Ascending aorta (tissue), 2 donors: ENCODE measurements around the gene KIRREL3. TPM values are rescaled to one million over a fixed set of nuclear protein-coding genes. Genes with fewer than 3 reads are reported as not detected.

Source experiments
- DNase-seq, 2 donors: peaks; one replicate each; pipeline ENCODE4 v3.0.0-alpha.2; 2019; ENCODE audit warnings: low spot score in 2 of 2
- H3K27ac ChIP-seq, 2 donors: fragments of 200-600 bp; sonication (generic); one replicate each; pipeline ENCODE4 v1.5.1; 2016 to 2017; ENCODE audit warnings: mild to moderate bottlenecking in 1 of 2
- H3K27me3 ChIP-seq: fragments of 200-600 bp; sonication (generic); one replicate; pipeline ENCODE4 v1.5.1; 2017
- H3K36me3 ChIP-seq, 2 donors: fragments of 200-600 bp; sonication (generic); one replicate each; pipeline ENCODE4 v1.5.1; 2016
- H3K4me1 ChIP-seq, 2 donors: fragments of 200-600 bp; sonication (generic); one replicate each; pipeline ENCODE4 v1.5.1; 2016 to 2017; ENCODE audit warnings: mild to moderate bottlenecking in 1 of 2
- H3K4me3 ChIP-seq, 2 donors: fragments of 200-600 bp; sonication (generic); one replicate each; pipeline ENCODE4 v1.5.1; 2016 to 2017; ENCODE audit warnings: mild to moderate bottlenecking in 1 of 2
- H3K9me3 ChIP-seq, 2 donors: fragments of 200-600 bp; sonication (generic); one replicate each; pipeline ENCODE4 v1.5.1; 2016
- intact Hi-C: fragments of 100-400 bp; cut with DNase I; formaldehyde crosslinking; loops from one replicate; pipeline ENCODE4 v1.15.1; 2023
- total RNA-seq: library from RNA; depleted of rRNA; stranded (reverse); fragments of >200 nt; gene quantifications from one replicate; pipeline ENCODE4 v1.1.0, GENCODE V29; 2016
- TF ChIP-seq, protein P1 (sequence below), 3 experiments: fragments of 200-600 bp in 2 of 3; fragments of 450-650 bp in 1 of 3; sonication (generic) in 2 of 3; IDR thresholded peaks; one replicate each; pipeline ENCODE4 v1.5.1; 2016 to 2019; ENCODE audit warnings: antibody characterized with exemption in 3 of 3, mild to moderate bottlenecking in 1 of 3, moderate library complexity in 1 of 3

The KIRREL3 gene
- total RNA-seq, 1 donor from 2014 or later: not detected

DNA sequence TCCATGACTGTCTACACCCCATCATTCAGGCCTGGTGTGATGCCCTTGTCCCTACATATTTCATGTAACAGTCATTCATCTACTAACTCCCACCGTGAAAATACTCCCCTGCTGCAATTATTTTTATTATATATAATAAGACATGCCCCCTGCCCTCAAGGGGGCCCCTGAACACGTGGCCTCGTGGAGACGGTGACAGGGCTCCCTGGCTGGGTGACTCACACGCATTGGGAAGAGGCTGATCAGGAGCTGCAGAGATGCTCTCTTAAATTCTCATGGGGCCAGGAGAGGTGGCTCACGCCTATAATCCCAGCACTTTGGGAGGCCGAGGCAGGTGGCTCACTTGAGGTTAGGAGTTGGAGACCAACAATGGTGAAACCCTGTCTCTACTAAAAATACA, 556.5 kb downstream of the KIRREL3 start:
- TF ChIP-seq, protein P1, sequence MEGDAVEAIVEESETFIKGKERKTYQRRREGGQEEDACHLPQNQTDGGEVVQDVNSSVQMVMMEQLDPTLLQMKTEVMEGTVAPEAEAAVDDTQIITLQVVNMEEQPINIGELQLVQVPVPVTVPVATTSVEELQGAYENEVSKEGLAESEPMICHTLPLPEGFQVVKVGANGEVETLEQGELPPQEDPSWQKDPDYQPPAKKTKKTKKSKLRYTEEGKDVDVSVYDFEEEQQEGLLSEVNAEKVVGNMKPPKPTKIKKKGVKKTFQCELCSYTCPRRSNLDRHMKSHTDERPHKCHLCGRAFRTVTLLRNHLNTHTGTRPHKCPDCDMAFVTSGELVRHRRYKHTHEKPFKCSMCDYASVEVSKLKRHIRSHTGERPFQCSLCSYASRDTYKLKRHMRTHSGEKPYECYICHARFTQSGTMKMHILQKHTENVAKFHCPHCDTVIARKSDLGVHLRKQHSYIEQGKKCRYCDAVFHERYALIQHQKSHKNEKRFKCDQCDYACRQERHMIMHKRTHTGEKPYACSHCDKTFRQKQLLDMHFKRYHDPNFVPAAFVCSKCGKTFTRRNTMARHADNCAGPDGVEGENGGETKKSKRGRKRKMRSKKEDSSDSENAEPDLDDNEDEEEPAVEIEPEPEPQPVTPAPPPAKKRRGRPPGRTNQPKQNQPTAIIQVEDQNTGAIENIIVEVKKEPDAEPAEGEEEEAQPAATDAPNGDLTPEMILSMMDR (IDR thresholded peaks at IDR 0.05): no peak
- intact Hi-C loops: loop anchor here (5.0 kb wide), 1 partner anchor 548 kb away; no protein-coding TSS in a partner anchor

DNA sequence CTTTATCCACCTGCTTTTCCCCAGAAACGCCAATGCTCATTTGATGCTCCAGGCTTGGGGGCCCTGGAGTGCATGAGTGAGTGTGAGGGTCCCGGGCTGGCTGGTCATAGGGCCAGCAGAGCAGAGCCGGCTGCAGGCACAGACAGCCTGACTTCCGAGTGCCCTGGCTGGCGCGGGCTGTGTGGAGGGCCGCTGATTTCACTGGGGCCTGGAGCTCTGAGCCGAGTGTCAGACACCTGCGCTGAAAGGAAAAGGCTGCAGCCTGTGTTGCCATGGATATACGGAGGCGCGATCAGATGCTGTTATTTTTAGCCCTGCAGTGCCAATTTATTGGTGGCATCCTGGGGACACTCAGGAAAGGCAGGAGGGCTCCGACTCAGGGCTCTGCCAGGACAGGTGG, 557.5 kb downstream of the KIRREL3 start:
- no peaks in the 10 kb centered on the region for H3K36me3 ChIP-seq
- no peak for DNase-seq
- TF ChIP-seq, protein P1 (IDR thresholded peaks at IDR 0.05): no peak
- H3K4me3 ChIP-seq: no peak overlapping the region
- H3K9me3 ChIP-seq: no peaks in the 10 kb centered on the region
- no peak overlapping the region for H3K27ac ChIP-seq
- intact Hi-C loops: loop anchor here (5.0 kb wide), 1 partner anchor 549 kb away; no protein-coding TSS in a partner anchor
- no peaks in the 10 kb centered on the region for H3K4me1 ChIP-seq
- H3K27me3 ChIP-seq: no peaks in the 10 kb centered on the region

More for the DNA sequence above, 556.5 kb downstream of the KIRREL3 start:
- Histone ChIP-seq H3K9me3 (no peaks in the 10 kb centered on the region), H3K36me3 (no peaks in the 10 kb centered on the region), H3K4me1 (no peaks in the 10 kb centered on the region), H3K27me3 (no peaks in the 10 kb centered on the region), H3K27ac (no peak overlapping the region), H3K4me3 (no peak overlapping the region)
- no peak for DNase-seq

DNA sequence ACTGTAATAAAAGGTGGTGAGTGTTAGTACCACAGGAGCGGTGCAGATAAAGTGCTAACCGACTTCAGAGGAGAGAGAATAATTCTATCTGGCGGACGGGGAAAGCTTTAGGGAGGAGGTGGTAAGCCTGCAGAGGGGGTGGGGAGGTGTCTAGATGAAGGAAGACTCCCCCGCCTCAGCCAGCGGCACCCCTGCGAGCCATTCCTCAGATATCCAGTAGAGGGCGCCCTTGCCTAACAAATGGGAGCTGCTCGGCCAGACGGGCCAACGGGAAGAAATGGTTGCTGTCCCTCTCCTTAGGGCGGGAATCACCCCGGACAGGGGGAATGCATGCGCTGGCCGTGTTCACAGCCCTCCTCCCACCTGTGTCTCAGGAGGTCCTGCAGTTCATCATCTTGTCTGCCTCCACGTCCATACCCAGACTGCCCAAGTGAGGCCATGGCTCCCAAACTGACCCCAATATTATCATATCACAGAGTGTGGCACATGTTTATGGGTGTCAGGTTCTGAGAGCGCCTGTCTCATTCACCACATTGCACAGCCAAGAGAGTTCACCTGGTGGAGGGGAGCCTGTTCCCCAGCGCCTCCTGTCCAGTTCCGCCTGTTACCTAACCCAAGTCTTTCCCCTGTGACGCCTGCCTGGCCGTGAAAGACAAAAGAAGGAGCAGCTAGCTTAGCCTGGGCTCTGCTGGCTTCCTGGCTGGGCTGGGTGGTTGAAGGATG, 559.6 kb downstream of the KIRREL3 start:
- Histone ChIP-seq H3K27me3 (no peaks in the 10 kb centered on the region), H3K4me3 (peak overlapping the region in 1 of 2 donors; percentile 26), H3K36me3 (no peaks in the 10 kb centered on the region), H3K9me3 (no peaks in the 10 kb centered on the region), H3K27ac (no peak overlapping the region), H3K4me1 (no peaks in the 10 kb centered on the region)
- TF ChIP-seq, protein P1 (IDR thresholded peaks at IDR 0.05): peak; percentile 89 to 97 (median 92)
- intact Hi-C loops: loop anchor here (1.0 to 5.0 kb wide), 3 partner anchors 39 to 904 kb away; no protein-coding TSS in a partner anchor
- peak in 1 of 2 donors; percentile 86 for DNase-seq

DNA sequence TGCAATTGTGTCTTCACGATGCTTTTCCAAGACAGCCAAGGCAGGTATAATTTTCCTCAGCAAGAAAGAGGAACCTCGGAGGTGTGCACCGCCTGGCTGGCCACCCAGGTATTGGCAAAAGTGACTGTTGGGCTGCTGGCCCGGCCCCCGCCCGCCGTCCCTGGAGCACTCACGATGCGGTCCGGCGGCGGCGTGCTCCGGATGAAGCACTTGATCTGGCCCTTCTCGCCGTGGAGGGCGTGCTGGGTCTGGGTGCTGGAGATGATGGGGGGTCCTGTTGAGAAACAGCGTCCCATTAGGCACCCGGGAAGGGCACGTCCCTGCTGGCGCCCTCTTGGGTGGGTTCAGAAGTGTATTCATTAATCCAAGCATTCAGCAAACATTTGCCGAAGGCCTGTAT, 560.3 kb downstream of the KIRREL3 start:
- Histone ChIP-seq H3K9me3 (no peaks in the 10 kb centered on the region), H3K36me3 (no peaks in the 10 kb centered on the region), H3K27me3 (no peaks in the 10 kb centered on the region), H3K4me1 (no peaks in the 10 kb centered on the region), H3K27ac (no peak overlapping the region), H3K4me3 (no peak overlapping the region)
- TF ChIP-seq, protein P1 (IDR thresholded peaks at IDR 0.05): no peak
- intact Hi-C loops: loop anchor here (2.0 to 5.0 kb wide), 2 partner anchors 552 to 905 kb away; no protein-coding TSS in a partner anchor
- no peak for DNase-seq

DNA sequence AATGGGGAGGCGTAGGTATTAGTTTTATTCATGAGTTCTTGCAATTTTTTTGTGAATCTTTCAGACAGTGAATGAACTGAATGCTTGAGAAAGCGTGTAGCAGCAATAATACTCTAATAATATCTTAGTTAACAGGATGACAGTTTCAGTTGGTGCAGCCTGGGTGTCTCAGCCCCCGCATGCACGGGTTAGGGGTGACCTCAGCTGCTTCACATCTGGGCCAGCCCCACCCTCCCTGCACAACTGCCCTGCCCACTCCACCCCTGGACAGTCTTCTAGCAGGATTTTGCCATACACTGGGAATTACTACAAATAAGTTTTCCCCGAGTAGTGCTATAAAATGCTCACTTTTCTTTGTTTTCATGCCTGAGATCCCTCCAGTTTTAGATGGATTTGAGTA, 561.9 kb downstream of the KIRREL3 start:
- H3K4me1 ChIP-seq: no peaks in the 10 kb centered on the region
- no peak overlapping the region for H3K27ac ChIP-seq
- TF ChIP-seq, protein P1 (IDR thresholded peaks at IDR 0.05): no peak
- H3K27me3 ChIP-seq: no peaks in the 10 kb centered on the region
- no peaks in the 10 kb centered on the region for H3K36me3 ChIP-seq
- intact Hi-C loops: no loop called here
- no peak overlapping the region for H3K4me3 ChIP-seq
- DNase-seq: no peak
- H3K9me3 ChIP-seq: no peaks in the 10 kb centered on the region
